Body of pancreas (tissue), 4 donors: Measurements from ENCODE around the gene TMEM150B.
"Not testable (repeated sequence)": the region's sequence is repeated elsewhere in the genome, so short reads cannot be mapped to it uniquely, and the experiment has no call there.

ENCODE experiments used
- POLR2A ChIP-seq, 3 donors: fragments of 450-650 bp; IDR thresholded peaks; one replicate each; pipeline ENCODE4 v1.6.1; 2016; ENCODE audit warnings: antibody characterized with exemption in 3 of 3, mild to moderate bottlenecking in 2 of 3
- TF ChIP-seq, protein P1 (sequence below), 7 experiments: fragments of 450-650 bp in 4 of 7; fragments of 200-600 bp in 3 of 7; sonication (generic) in 3 of 7; IDR thresholded peaks; one replicate each; pipeline ENCODE4 v1.5.1; 2016 to 2019; ENCODE audit warnings: antibody characterized with exemption in 7 of 7

GRCh38 chr19:55329791-55330190 is 4.7 kb upstream of the TMEM150B start:
- TF ChIP-seq, protein P1, sequence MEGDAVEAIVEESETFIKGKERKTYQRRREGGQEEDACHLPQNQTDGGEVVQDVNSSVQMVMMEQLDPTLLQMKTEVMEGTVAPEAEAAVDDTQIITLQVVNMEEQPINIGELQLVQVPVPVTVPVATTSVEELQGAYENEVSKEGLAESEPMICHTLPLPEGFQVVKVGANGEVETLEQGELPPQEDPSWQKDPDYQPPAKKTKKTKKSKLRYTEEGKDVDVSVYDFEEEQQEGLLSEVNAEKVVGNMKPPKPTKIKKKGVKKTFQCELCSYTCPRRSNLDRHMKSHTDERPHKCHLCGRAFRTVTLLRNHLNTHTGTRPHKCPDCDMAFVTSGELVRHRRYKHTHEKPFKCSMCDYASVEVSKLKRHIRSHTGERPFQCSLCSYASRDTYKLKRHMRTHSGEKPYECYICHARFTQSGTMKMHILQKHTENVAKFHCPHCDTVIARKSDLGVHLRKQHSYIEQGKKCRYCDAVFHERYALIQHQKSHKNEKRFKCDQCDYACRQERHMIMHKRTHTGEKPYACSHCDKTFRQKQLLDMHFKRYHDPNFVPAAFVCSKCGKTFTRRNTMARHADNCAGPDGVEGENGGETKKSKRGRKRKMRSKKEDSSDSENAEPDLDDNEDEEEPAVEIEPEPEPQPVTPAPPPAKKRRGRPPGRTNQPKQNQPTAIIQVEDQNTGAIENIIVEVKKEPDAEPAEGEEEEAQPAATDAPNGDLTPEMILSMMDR (IDR thresholded peaks at IDR 0.05) = not testable (repeated sequence)
- not testable (repeated sequence) for TF ChIP-seq POLR2A (IDR thresholded peaks at IDR 0.05)
